ENCODE data around the gene TMEM200C. TPM values are rescaled to one million over a fixed set of nuclear protein-coding genes. Genes with fewer than 3 reads are reported as not detected.

Gene TMEM200C
- total and polyA plus RNA-seq, 2 donors (not counting 3 experiments of a cell fraction or from before 2014, with no cell fraction given), result 0.07 TPM; not detected in 1

Small RNA genes lying within 50 kb of the gene (microRNA-seq; reads per million reads assigned to microRNA genes)
- gene MIR3976 (ENCODE audit: borderline number of aligned reads, borderline replicate concordance), result not detected

Small RNA genes lying within 50 kb of the gene (small RNA-seq; reads per million reads assigned to genes)
- gene MIR3976 (ENCODE audit: insufficient read depth, insufficient read length, low read depth, low replicate concordance), result not detected
